Upper lobe of left lung (tissue), 4 donors: ENCODE results near the gene KRTAP5-11.
"Not testable (repeated sequence)": the region's sequence is repeated elsewhere in the genome, so short reads cannot be mapped to it uniquely, and the experiment has no call there.

Source experiments
- CTCF ChIP-seq, 6 experiments: fragments of 450-650 bp in 4 of 6; fragments of 200-600 bp in 2 of 6; sonication (generic) in 2 of 6; IDR thresholded peaks; one replicate each; pipeline ENCODE4 v1.5.1; 2016 to 2019; ENCODE audit warnings: antibody characterized with exemption in 6 of 6
- EP300 ChIP-seq, 4 donors: sonication (generic); formaldehyde crosslinking; IDR thresholded peaks; one replicate each; pipeline ENCODE4 v1.5.1; 2017; ENCODE audit warnings: antibody characterized with exemption in 4 of 4, control low read depth in 2 of 4
- POLR2A ChIP-seq, 4 donors: fragments of 450-650 bp; IDR thresholded peaks; one replicate each; pipeline ENCODE4 v1.5.1; 2016 to 2017; ENCODE audit warnings: antibody characterized with exemption in 4 of 4, mild to moderate bottlenecking in 2 of 4

GRCh38 chr11:71623226-71623625 lies 40.6 kb upstream of the KRTAP5-11 start:
- TF ChIP-seq CTCF, POLR2A, EP300 (IDR thresholded peaks at IDR 0.05): not testable (repeated sequence)
